ENCODE measurements around the gene UBA52.

DNA sequence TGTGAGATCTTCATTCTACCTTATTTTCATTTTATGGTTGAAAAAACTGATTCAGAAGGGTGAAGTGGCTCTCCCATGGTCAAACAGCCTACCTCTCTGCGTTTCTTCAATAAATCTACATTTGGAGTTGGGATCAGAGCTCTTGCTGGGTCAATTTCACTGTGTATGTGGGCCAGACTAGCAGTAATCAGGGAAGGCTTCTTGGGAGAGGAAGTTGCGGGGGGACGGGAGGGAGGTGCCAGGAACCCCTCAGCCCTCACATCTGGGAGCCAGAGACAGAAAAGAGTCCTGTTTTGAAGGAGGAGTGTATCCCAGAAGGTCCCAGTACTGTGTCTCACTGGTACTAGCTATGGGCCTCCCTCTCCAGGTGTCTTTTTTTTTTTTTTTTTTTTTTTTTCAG lies 13.1 kb upstream of the UBA52 start:
- TF ChIP-seq, protein P1, sequence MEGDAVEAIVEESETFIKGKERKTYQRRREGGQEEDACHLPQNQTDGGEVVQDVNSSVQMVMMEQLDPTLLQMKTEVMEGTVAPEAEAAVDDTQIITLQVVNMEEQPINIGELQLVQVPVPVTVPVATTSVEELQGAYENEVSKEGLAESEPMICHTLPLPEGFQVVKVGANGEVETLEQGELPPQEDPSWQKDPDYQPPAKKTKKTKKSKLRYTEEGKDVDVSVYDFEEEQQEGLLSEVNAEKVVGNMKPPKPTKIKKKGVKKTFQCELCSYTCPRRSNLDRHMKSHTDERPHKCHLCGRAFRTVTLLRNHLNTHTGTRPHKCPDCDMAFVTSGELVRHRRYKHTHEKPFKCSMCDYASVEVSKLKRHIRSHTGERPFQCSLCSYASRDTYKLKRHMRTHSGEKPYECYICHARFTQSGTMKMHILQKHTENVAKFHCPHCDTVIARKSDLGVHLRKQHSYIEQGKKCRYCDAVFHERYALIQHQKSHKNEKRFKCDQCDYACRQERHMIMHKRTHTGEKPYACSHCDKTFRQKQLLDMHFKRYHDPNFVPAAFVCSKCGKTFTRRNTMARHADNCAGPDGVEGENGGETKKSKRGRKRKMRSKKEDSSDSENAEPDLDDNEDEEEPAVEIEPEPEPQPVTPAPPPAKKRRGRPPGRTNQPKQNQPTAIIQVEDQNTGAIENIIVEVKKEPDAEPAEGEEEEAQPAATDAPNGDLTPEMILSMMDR (IDR thresholded peaks at IDR 0.05) = no peak
- TF ChIP-seq POLR2A (IDR thresholded peaks at IDR 0.05) (no peak), POLR2AphosphoS5 (IDR thresholded peaks at IDR 0.05) (no peak)

Measured in breast epithelium (tissue), 3 donors.